Measurements from ENCODE around the gene TMEM156.
"Not testable (repeated sequence)": the region's sequence is repeated elsewhere in the genome, so short reads cannot be mapped to it uniquely, and the experiment has no call there.

The TMEM156 gene

DNA sequence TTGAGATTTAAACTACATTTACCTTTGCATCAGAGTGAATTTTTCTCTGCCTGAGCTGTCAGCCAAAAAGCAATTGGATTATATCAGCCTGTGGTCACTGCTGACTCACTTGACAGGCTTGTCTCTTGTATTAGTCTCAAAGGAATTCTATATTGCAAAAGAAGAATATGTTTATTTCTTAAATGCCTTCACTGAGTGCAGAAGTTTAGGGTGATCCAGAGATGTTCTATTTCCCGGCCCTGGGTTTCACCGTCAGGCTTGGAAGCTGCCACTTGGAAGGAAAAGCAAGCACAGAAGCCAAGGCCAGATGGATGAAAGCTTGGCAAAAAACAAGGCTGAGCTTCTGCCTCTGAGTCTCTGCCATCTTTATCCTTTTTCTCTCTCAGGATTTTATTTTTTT lies 83.7 kb downstream of the TMEM156 start:
- H3K27ac Mint-ChIP-seq = peak overlapping the region; percentile 47
- H3K36me3 Mint-ChIP-seq (ENCODE audit: low read depth) = peaks cover 3% of the 10 kb centered on the region
- H3K4me3 Mint-ChIP-seq = no peak overlapping the region
- H3K27me3 Mint-ChIP-seq (ENCODE audit: low read depth) = no peaks in the 10 kb centered on the region
- H3K4me1 Mint-ChIP-seq (ENCODE audit: low read depth) = peaks cover 49% of the 10 kb centered on the region
- no peaks in the 10 kb centered on the region for H3K9me3 Mint-ChIP-seq

DNA sequence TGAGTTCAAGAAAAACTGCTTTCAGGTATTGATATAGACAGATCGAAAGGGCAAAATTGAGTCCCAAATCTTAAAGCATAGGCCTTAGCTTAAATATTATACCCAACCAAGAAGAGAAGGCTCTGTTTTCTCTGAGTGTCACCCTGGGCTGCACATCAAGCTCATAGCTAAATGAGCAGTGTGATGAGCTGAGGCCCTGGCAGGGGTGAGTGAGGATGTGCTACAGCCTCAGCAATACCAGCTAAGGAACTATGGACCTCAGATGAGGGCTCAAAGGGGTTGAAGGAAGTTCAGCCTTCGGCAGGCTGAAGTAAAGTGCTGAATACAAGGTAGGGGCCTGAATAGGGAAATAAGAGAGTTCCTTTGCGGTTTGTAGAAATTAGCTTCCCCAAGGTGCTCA lies 85.3 kb downstream of the TMEM156 start:
- Mint-ChIP-seq H3K4me1 (ENCODE audit: low read depth) (peaks cover 42% of the 10 kb centered on the region), H3K27ac (no peak overlapping the region), H3K9me3 (no peaks in the 10 kb centered on the region), H3K27me3 (ENCODE audit: low read depth) (no peaks in the 10 kb centered on the region), H3K4me3 (no peak overlapping the region), H3K36me3 (ENCODE audit: low read depth) (peaks cover 3% of the 10 kb centered on the region)

DNA sequence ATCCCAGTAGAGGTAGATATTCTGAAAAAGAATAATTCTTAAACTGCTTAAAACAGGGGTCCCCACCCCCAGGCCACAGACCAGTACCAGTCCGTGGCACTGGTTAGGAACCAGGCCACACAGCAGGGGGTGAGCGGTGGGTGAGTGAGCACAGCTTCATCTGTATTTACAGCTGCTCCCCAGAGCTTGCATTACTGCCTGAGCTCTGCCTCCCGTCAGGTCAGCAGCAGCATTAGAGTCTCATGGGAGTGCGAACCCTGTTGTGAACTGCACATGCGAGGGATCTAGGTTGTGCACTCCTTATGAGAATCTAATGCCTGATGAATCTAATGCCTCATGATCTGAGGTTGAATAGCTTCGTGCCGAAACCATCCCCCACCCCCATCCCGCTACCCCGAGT lies 87.8 kb downstream of the TMEM156 start:
- Mint-ChIP-seq H3K4me1 (ENCODE audit: low read depth) (peaks cover 36% of the 10 kb centered on the region), H3K27ac (no peak overlapping the region), H3K4me3 (no peak overlapping the region), H3K27me3 (ENCODE audit: low read depth) (no peaks in the 10 kb centered on the region), H3K36me3 (ENCODE audit: low read depth) (no peaks in the 10 kb centered on the region), H3K9me3 (no peaks in the 10 kb centered on the region)

DNA sequence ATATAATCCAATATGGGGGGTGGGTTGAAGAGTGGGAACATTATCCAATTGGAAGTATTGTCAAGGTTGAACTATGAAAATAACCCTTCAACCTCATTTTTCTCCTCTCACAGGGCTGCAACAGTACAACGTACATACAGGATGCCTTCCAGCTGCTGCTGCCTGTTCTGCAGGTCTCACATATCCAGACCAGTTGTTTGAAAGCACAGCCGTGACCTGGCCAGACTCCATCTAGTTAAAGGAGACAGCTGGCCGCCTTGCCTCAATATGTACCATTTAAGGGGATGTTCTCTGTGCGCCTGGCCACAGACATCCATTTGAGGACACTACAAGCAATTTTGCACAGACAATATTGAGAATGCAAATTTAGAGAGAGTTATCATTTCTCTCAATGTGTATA lies 88.9 kb downstream of the TMEM156 start:
- peaks cover 29% of the 10 kb centered on the region for H3K4me1 Mint-ChIP-seq (ENCODE audit: low read depth)

DNA sequence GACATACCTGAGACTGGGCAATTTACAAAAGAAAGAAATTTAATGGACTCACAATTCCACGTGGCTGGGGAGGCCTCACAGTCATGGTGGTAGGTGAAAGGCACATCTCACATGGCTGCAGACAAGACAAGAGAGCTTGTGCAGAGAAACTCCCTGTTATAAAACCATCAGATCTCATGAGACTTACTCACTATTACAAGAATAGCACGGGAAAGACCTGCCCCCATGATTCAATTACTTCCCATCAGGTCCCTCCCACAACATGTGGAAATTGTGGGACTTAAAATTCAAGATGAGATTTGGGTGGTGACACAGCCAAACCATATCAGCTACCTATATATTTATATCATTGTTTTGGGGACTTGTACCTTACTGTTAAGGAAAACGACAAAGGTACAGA lies 90.3 kb downstream of the TMEM156 start:
- H3K36me3 Mint-ChIP-seq (ENCODE audit: low read depth); H3K27ac Mint-ChIP-seq; H3K9me3 Mint-ChIP-seq; H3K4me3 Mint-ChIP-seq; H3K27me3 Mint-ChIP-seq (ENCODE audit: low read depth): not testable (repeated sequence)
- peaks cover 22% of the 10 kb centered on the region for H3K4me1 Mint-ChIP-seq (ENCODE audit: low read depth)

More for the DNA sequence above, 88.9 kb downstream of the TMEM156 start:
- Mint-ChIP-seq H3K27me3 (ENCODE audit: low read depth) (no peaks in the 10 kb centered on the region), H3K4me3 (no peak overlapping the region), H3K9me3 (no peaks in the 10 kb centered on the region), H3K27ac (no peak overlapping the region), H3K36me3 (ENCODE audit: low read depth) (no peaks in the 10 kb centered on the region)

DNA sequence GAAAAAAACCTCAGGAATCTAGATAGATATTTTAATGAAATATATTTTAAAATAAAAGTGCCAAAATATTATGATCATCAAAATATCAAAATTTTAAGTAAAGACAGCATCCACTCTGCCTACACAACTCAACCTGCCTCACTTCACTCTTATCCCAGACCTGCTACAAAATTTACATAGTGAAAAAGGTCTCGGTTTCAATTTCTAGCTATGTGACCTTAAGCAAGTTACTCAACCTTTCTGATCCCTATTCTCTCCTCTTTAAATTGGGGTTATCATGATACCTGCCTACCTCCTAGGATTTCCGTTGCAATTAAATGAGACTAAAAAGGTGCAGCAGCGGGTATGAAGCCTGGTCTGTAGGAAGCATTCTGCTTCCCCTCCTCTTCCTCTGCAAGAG lies 91.7 kb downstream of the TMEM156 start:
- peaks cover 17% of the 10 kb centered on the region for H3K4me1 Mint-ChIP-seq (ENCODE audit: low read depth)
- H3K9me3 Mint-ChIP-seq = no peaks in the 10 kb centered on the region
- H3K27ac Mint-ChIP-seq = no peak overlapping the region
- no peaks in the 10 kb centered on the region for H3K27me3 Mint-ChIP-seq (ENCODE audit: low read depth)
- H3K4me3 Mint-ChIP-seq = no peak overlapping the region
- H3K36me3 Mint-ChIP-seq (ENCODE audit: low read depth) = no peaks in the 10 kb centered on the region

DNA sequence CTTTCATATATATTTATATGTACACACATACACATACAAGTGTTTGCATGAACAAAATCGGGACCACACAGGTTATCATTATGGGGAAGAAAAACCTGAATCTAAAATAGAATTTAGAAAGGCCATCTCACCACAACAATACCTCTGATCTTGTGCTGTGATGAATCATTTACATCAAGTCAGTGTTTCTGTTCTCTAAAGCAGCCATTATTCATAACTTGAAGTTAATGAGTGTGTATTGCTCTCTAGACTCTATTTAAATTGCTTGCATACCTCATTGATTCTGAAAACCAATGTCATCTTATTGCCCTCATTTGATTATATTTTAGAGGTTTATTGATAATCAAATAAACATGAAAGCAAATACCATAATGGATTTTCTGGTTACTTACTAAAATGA lies 93.0 kb downstream of the TMEM156 start:
- H3K27me3 Mint-ChIP-seq (ENCODE audit: low read depth) = no peaks in the 10 kb centered on the region
- H3K9me3 Mint-ChIP-seq = no peaks in the 10 kb centered on the region
- no peak overlapping the region for H3K27ac Mint-ChIP-seq
- no peaks in the 10 kb centered on the region for H3K36me3 Mint-ChIP-seq (ENCODE audit: low read depth)
- H3K4me1 Mint-ChIP-seq (ENCODE audit: low read depth) = peaks cover 17% of the 10 kb centered on the region
- no peak overlapping the region for H3K4me3 Mint-ChIP-seq

DNA sequence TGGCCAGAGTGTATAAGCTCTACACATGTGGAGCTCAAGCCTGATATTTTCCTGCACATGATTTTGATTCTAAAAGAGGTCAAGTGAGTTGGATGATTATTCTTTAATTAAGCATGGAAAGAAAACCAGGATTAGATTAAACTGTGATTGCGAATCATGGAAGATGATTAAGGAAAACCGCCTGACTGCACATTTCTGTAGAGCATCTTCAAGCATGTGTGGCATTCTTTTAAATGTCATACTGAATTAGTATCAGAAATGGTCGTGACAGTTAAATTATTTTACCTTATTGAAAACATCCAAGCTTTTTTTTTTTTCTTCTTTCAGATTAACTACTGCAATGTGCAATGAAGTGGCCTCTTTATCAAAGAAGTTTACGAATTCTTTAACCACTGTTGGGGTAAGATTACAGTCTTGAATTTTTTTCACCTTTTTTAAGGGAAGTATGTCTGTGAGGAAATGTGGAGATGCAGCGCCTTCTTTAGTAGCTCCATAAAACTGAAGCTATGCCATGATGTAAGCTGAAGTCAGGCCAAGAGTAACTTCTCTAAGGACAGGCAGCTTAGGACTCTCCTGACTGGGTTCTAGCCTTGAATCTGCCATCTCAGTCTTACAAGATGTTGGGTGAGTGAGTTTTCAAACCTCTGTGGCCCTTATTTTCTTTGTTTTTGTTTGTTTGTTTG lies 96.7 kb downstream of the TMEM156 start:
- Mint-ChIP-seq H3K4me1 (ENCODE audit: low read depth) (peaks cover 8% of the 10 kb centered on the region), H3K36me3 (ENCODE audit: low read depth) (no peaks in the 10 kb centered on the region), H3K27me3 (ENCODE audit: low read depth) (no peaks in the 10 kb centered on the region), H3K4me3 (no peak overlapping the region), H3K27ac (no peak overlapping the region), H3K9me3 (no peaks in the 10 kb centered on the region)

DNA sequence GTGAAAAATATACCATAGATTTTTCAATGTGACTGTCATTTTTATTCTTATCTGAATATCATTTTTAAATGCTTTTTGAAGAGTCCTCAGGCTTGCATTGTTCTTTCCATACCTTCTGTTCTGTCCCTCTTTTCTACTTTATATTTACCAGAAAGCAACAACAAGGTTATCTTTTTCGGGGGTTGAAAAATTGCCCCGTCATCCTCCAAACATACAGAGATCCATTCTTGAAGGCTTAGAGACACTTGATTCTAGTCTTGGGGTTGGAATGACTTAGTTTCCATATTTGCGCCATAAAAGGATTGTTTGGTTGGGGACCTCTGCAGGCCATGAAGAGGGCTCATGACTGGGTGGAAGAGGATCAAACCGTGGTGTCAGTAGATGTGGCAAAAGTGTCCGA lies 101.1 kb downstream of the TMEM156 start:
- Mint-ChIP-seq H3K4me3 (no peak overlapping the region), H3K27me3 (ENCODE audit: low read depth) (no peaks in the 10 kb centered on the region), H3K9me3 (no peaks in the 10 kb centered on the region), H3K4me1 (ENCODE audit: low read depth) (no peaks in the 10 kb centered on the region), H3K36me3 (ENCODE audit: low read depth) (no peaks in the 10 kb centered on the region), H3K27ac (no peak overlapping the region)

DNA sequence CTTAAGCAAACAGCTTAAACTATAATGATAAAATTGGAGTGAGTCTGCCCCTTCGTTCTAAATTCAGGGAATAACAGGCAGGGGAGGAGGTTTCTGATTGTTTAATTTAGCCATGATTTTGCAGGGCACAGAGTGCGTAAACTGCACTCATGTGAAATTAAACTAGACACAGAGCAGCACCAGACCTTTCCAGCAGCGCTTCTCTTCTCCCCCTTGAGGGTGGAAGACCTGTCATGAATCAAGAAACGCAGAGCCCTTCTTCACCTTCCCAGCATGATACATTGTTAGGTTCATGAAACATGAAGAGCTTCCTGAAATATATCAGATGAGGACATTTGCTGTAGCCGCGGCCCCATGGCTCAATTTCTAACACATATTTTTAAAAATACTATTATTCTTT lies 101.5 kb downstream of the TMEM156 start:
- H3K36me3 Mint-ChIP-seq (ENCODE audit: low read depth) = no peaks in the 10 kb centered on the region
- H3K4me1 Mint-ChIP-seq (ENCODE audit: low read depth) = no peaks in the 10 kb centered on the region
- no peak overlapping the region for H3K27ac Mint-ChIP-seq
- no peaks in the 10 kb centered on the region for H3K9me3 Mint-ChIP-seq
- H3K4me3 Mint-ChIP-seq = no peak overlapping the region
- no peaks in the 10 kb centered on the region for H3K27me3 Mint-ChIP-seq (ENCODE audit: low read depth)

DNA sequence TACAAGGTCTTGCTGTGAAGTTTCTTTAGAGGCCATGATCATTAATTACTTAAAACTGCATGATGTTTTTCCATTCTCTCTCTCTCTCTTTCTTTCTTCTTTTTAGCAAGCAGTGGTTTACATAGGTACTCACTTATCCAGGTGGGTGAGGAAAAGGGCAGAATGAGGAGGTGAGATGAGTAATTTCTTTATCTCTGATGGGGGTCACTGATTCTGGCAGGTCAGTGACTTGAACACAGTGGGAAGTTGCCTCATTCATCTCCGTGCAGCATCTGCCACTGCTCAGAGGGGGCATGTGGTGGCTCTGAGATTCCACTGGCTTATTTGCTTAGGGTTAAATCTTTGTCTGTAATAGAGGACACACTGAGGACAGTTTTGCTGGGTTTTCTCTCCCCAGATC lies 102.0 kb downstream of the TMEM156 start:
- H3K27ac Mint-ChIP-seq = no peak overlapping the region
- no peaks in the 10 kb centered on the region for H3K4me1 Mint-ChIP-seq (ENCODE audit: low read depth)
- H3K27me3 Mint-ChIP-seq (ENCODE audit: low read depth) = no peaks in the 10 kb centered on the region
- no peak overlapping the region for H3K4me3 Mint-ChIP-seq
- no peaks in the 10 kb centered on the region for H3K36me3 Mint-ChIP-seq (ENCODE audit: low read depth)
- no peaks in the 10 kb centered on the region for H3K9me3 Mint-ChIP-seq

DNA sequence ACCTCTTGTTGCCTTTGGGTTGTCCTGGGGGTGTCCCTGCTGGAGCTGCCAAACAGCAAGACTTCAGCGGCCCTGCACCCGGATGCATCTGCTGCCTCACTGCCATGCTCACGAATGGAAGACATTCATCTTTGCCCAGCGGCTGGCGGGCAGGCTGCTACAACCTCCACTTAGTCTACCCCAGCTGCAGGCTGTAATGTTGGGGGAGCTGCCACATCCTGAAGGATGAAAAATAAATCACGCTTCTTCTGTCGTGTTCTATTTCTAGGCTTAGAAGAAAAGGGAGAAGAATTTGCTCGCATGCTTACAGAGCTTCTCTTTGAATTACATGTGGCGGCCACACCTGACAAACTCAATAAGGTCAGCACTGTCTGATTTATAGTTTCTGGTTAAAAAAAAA lies 103.2 kb downstream of the TMEM156 start:
- H3K27me3 Mint-ChIP-seq (ENCODE audit: low read depth) = no peaks in the 10 kb centered on the region
- H3K27ac Mint-ChIP-seq = no peak overlapping the region
- H3K9me3 Mint-ChIP-seq = no peaks in the 10 kb centered on the region
- H3K4me1 Mint-ChIP-seq (ENCODE audit: low read depth) = no peaks in the 10 kb centered on the region
- H3K4me3 Mint-ChIP-seq = no peak overlapping the region
- H3K36me3 Mint-ChIP-seq (ENCODE audit: low read depth) = no peaks in the 10 kb centered on the region

DNA sequence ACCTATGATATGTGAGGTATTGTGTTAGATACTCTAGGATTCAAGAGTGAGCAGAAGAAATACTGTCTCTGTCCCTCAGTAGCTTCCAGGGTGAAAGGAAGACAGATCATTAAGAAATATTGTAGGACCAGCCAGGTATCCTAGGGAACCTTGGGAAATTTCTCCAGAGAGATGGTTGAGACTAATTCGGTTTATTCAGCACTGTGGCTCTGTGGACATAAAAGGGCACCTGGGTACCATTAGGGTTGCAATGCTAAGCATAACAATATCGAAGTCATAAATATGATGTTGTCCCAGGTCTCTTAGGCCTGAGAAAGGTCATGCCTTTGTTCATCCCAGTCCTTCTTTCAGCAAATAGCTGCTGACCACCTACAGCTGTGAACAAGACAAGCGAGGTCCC lies 103.6 kb downstream of the TMEM156 start:
- Mint-ChIP-seq H3K36me3 (ENCODE audit: low read depth) (no peaks in the 10 kb centered on the region), H3K9me3 (no peaks in the 10 kb centered on the region), H3K27me3 (ENCODE audit: low read depth) (no peaks in the 10 kb centered on the region), H3K27ac (no peak overlapping the region), H3K4me1 (ENCODE audit: low read depth) (no peaks in the 10 kb centered on the region), H3K4me3 (no peak overlapping the region)

DNA sequence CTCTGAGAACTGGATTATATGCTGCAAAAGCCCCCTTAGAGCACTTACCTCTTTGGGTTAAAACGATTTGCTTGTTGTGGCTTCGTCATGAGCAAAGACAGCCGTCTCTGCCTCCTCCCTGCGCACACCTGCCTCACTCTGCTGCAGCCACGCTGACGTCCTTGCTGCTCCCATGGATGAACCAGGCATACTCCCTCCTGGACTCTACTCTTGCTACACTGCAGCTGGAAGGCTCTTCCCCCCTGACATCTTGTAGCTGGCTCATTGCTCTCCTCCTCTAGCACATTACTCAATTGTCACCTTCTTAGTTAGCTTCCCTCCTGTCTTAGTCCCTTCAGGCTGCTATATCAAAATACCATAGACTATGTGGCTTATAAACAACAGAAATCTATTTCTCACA lies 105.3 kb downstream of the TMEM156 start:
- Mint-ChIP-seq H3K27ac (no peak overlapping the region), H3K9me3 (no peaks in the 10 kb centered on the region), H3K4me3 (no peak overlapping the region), H3K27me3 (ENCODE audit: low read depth) (no peaks in the 10 kb centered on the region), H3K4me1 (ENCODE audit: low read depth) (no peaks in the 10 kb centered on the region), H3K36me3 (ENCODE audit: low read depth) (no peaks in the 10 kb centered on the region)

DNA sequence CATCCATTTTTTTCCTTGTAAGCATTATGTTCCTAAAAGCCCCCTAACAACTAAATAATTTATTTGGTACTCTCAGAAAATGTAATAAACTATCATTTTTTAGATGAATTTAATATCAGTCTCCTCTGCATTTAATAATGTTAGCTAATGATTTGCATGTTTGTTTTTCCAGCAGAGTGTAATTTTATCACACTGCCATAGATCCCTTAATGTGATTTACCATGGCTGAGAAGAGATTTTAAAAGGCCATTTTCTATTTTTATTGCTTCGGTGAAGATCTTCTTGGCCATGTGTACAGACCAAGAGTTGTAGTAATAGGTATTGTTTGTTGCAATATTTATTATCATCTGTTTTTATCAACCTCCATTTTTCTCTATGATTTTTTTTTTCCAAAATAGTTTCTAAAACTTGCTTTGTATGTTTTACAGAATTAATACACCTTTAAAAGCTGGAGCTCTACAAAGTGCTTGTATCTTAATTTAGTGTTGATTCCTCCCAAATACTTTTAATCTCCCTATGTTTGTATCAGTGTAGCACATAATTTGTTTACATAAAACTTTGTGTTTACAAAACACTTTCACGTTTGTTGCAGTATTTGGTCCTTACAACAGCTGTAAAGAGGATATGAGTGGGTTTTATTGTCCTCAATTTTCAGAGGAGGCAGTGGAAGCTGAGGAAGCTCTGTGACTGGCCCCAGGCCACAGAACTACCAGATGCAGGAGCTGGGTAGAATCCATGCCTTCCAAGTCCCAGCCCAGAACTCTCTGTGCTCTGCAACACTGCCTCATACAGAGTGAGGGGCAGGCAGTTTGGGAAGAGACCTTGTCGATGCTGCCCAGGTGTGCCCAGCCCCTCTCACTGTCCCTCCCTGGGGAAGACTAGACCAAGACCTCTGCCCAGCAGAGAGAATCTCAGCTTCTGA lies 106.5 kb downstream of the TMEM156 start:
- no peak overlapping the region for H3K4me3 Mint-ChIP-seq
- peaks cover 2% of the 10 kb centered on the region for H3K4me1 Mint-ChIP-seq (ENCODE audit: low read depth)
- no peaks in the 10 kb centered on the region for H3K36me3 Mint-ChIP-seq (ENCODE audit: low read depth)
- no peak overlapping the region for H3K27ac Mint-ChIP-seq
- no peaks in the 10 kb centered on the region for H3K27me3 Mint-ChIP-seq (ENCODE audit: low read depth)
- H3K9me3 Mint-ChIP-seq = no peaks in the 10 kb centered on the region
